Transverse colon (tissue), 4 donors: ENCODE measurements around the gene PAXIP1.

Experiments used
- POLR2A ChIP-seq: fragments of 450-650 bp; IDR thresholded peaks from one replicate; pipeline ENCODE4 v1.6.1; 2016; ENCODE audit warnings: antibody characterized with exemption, mild to moderate bottlenecking, moderate library complexity
- POLR2AphosphoS5 ChIP-seq, 3 donors: sonication (generic); formaldehyde crosslinking; IDR thresholded peaks; one replicate each; pipeline ENCODE4 v1.6.1; 2016; ENCODE audit warnings: antibody characterized with exemption in 3 of 3
- TF ChIP-seq, protein P1 (sequence below), 5 experiments: fragments of 200-600 bp in 3 of 5; fragments of 450-650 bp in 2 of 5; sonication (generic) in 3 of 5; IDR thresholded peaks; 1 replicate in 2 of 5; 2 replicates in 3 of 5; pipeline ENCODE4 v1.5.1; 2016 to 2017; ENCODE audit warnings: antibody characterized with exemption in 5 of 5, inconsistent platforms in 3 of 5, mild to moderate bottlenecking in 2 of 5, moderate library complexity in 1 of 5

DNA sequence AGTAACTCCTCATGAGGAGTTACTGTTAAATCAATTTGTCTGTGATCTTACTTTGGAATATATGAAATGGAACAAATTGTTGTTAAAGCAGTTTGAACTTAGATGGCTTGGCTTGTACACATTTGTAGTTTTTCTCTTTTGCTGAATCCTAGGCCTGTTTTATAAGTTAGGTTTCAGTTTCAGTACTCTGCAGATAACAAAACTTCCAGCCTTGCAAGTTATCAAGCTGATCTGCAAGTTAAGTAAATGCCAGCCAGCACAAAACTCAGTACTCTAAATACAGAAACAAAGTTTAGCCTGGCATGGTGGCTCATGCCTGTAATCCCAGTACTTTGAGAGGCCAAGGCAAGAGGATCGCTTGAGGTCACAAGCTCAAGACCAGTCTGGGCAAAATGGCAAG lies 25.0 kb upstream of the PAXIP1 start:
- TF ChIP-seq POLR2A (no peak), POLR2AphosphoS5 (IDR thresholded peaks at IDR 0.05) (no peak)
- TF ChIP-seq, protein P1, sequence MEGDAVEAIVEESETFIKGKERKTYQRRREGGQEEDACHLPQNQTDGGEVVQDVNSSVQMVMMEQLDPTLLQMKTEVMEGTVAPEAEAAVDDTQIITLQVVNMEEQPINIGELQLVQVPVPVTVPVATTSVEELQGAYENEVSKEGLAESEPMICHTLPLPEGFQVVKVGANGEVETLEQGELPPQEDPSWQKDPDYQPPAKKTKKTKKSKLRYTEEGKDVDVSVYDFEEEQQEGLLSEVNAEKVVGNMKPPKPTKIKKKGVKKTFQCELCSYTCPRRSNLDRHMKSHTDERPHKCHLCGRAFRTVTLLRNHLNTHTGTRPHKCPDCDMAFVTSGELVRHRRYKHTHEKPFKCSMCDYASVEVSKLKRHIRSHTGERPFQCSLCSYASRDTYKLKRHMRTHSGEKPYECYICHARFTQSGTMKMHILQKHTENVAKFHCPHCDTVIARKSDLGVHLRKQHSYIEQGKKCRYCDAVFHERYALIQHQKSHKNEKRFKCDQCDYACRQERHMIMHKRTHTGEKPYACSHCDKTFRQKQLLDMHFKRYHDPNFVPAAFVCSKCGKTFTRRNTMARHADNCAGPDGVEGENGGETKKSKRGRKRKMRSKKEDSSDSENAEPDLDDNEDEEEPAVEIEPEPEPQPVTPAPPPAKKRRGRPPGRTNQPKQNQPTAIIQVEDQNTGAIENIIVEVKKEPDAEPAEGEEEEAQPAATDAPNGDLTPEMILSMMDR (IDR thresholded peaks at IDR 0.05) = no peak
